Naive B cell (primary cell): Measurements from ENCODE around the gene PACRG. TPM values are rescaled to one million over a fixed set of nuclear protein-coding genes. Genes with fewer than 3 reads are reported as not detected.

Experiments
- ATAC-seq, 2 donors: fragments of 150-1000 bp; cut with Tn5 transposase; 2 replicates each; pipeline ENCODE4 v1.10.0; 2021; ENCODE audit warnings: low read depth in 2 of 2, mild to moderate bottlenecking in 2 of 2, moderate library complexity in 2 of 2
- DNase-seq: peaks from one replicate; pipeline ENCODE4 v3.0.0; 2022
- H3K27ac Mint-ChIP-seq, 6 donors: one replicate each; pipeline ENCODE4 v1.8.0; 2020 to 2022; ENCODE audit warnings: mild to moderate bottlenecking in 6 of 6, mixed read lengths in 6 of 6, moderate library complexity in 5 of 6, inconsistent platforms in 2 of 6
- H3K27me3 Mint-ChIP-seq, 3 donors: one replicate each; pipeline ENCODE4 v1.8.0; 2021 to 2022; ENCODE audit warnings: mixed read lengths in 3 of 3, mild to moderate bottlenecking in 1 of 3
- H3K36me3 Mint-ChIP-seq, 2 donors: one replicate each; pipeline ENCODE4 v1.8.0; 2020 to 2022; ENCODE audit warnings: mixed read lengths in 2 of 2, inconsistent platforms in 1 of 2, mild to moderate bottlenecking in 1 of 2
- H3K4me1 Mint-ChIP-seq, 3 donors: one replicate each; pipeline ENCODE4 v1.8.0; 2020 to 2022; ENCODE audit warnings: mixed read lengths in 3 of 3, inconsistent platforms in 1 of 3, mild to moderate bottlenecking in 1 of 3, moderate library complexity in 1 of 3
- H3K4me3 Mint-ChIP-seq, 8 donors: one replicate each; pipeline ENCODE4 v1.8.0; 2020 to 2022; ENCODE audit warnings: mild to moderate bottlenecking in 8 of 8, mixed read lengths in 8 of 8, moderate library complexity in 8 of 8, inconsistent platforms in 2 of 8
- H3K9me3 Mint-ChIP-seq, 7 donors: one replicate each; pipeline ENCODE4 v1.8.0; 2020 to 2022; ENCODE audit warnings: mixed read lengths in 7 of 7, mild to moderate bottlenecking in 5 of 7, inconsistent platforms in 2 of 7, moderate library complexity in 1 of 7
- polyA plus RNA-seq, 6 donors: library from polyadenylated mRNA; unstranded; fragments of 300-500 nt; fragmentation: Illumina TruSeq; gene quantifications; one replicate each; pipeline ENCODE4 v1.2.3, GENCODE V29; 2021; ENCODE audit warnings: low read depth in 6 of 6

PACRG gene
- polyA plus RNA-seq, 6 donors from 2014 or later, result not detected

DNA sequence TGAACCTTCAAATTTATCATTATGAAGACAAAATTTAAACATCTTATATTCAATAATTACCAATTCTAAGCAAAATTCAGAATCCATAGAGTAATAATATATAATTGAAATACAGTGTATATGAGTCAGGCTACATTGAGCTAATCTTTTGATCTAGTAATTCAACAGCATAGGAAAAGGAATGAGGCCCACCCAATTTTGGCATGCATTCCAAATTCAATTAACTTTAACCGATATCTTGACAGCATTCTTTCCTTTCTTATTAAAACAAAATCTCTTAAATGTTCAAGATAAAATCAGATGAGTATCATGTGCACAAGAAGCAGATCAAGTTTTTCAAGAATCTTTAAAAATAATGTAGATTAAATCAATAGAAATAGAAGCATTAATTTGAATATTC is 553.9 kb downstream of the PACRG start:
- ATAC-seq (no peak), DNase-seq (no peak)
- Mint-ChIP-seq H3K4me1 (no peaks in the 10 kb centered on the region), H3K36me3 (no peaks in the 10 kb centered on the region), H3K27me3 (peaks cover 4 to 17% (median 11%) of the 10 kb centered on the region in 3 donors), H3K9me3 (peaks cover 0 to 5% (median 0%) of the 10 kb centered on the region in 7 donors), H3K27ac (no peak overlapping the region), H3K4me3 (no peak overlapping the region)

DNA sequence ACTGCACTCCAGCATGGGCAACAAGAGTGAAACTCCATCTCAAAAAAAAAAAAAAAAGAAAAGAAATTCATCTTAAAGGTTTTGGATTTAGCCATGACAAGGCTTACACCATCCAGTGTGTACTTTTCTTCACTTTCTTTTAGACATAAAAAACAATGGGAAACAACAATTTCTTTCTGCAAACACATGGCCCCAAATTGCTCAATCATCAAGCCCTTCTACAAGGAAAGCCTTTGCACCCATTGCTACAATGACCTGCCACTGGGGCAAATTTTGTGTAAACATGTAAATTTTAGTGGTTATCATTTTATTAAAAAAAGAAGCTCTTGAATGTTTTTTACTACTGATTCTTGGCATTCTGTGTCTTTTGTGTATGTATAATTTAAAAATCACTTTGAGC is 554.9 kb downstream of the PACRG start:
- Mint-ChIP-seq H3K27me3 (peaks cover 4 to 17% (median 11%) of the 10 kb centered on the region in 3 donors), H3K27ac (no peak overlapping the region), H3K4me1 (no peaks in the 10 kb centered on the region), H3K4me3 (no peak overlapping the region), H3K36me3 (no peaks in the 10 kb centered on the region), H3K9me3 (peaks cover 0 to 5% (median 0%) of the 10 kb centered on the region in 7 donors)
- DNase-seq (no peak), ATAC-seq (no peak)

DNA sequence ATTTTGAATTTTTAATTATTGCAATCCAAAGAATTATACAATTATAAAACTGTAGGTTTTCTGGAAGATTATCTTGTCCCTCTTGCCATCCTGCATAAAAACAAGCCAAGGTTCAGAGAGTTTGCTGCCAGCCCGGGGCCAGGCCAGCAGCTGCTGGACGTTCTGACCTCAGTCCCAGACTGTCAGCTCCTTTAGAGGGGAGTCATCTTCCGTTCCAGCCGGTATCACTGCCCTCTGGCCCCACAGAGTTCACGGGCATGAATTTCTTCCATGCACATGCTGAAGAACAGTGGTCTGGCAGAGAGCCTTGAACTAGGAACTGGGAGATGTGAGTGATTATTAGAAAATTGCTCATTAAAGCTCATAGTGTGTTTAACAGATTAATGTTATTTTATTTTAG is 556.4 kb downstream of the PACRG start:
- Mint-ChIP-seq H3K27ac (peak overlapping the region in 1 of 6 donors; percentile 29), H3K36me3 (no peaks in the 10 kb centered on the region), H3K27me3 (peaks cover 4 to 17% (median 11%) of the 10 kb centered on the region in 3 donors), H3K4me3 (no peak overlapping the region), H3K9me3 (peaks cover 0 to 5% (median 0%) of the 10 kb centered on the region in 7 donors), H3K4me1 (no peaks in the 10 kb centered on the region)
- no peak for ATAC-seq
- DNase-seq, result no peak

DNA sequence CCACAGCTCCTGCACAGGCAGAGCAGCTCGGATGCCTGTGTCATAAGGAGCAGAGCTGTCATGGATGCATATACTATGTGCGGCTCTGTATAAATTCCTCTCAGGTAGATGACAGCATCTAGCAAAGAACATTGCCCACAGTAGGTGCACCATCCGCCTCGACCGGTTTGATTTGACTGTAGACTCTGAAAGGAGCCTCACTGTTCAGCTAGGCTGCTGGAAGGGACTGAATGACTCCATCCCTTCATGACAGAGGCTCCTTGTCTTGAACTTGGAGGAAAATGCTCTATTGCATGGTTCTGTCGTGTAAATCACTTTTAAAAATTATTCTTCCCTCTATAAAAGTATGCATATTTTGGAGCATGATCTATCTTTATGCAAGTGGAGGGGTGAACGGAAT is 557.9 kb downstream of the PACRG start:
- DNase-seq, result no peak
- no peak overlapping the region for H3K4me3 Mint-ChIP-seq
- no peaks in the 10 kb centered on the region for H3K4me1 Mint-ChIP-seq
- H3K27me3 Mint-ChIP-seq, result peaks cover 2 to 6% (median 4%) of the 10 kb centered on the region in 3 donors
- ATAC-seq, result no peak
- H3K9me3 Mint-ChIP-seq, result peaks cover 0 to 4% (median 0%) of the 10 kb centered on the region in 7 donors
- H3K36me3 Mint-ChIP-seq, result no peaks in the 10 kb centered on the region
- no peak overlapping the region for H3K27ac Mint-ChIP-seq

DNA sequence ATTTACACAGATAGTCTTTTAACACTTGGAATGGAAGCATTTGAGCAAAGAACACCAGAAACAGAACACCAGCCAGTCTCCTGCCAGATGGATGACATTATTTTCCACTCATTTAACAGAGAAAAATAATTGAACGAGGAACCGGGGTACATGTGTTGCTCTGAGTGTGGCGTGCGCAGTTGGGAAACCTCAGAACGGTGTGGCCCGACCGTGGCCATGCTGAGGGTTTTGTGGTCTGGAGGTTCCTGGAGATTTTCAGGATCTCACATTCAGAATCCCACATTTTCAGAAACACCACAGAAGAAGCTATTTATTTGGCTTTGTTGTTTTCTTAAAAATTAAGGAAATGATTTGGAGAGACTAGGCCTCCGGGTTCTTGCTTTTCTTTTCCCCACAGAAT is 559.9 kb downstream of the PACRG start:
- DNase-seq (no peak), ATAC-seq (no peak)
- no peaks in the 10 kb centered on the region for H3K4me1 Mint-ChIP-seq
- H3K9me3 Mint-ChIP-seq, result no peaks in the 10 kb centered on the region
- H3K36me3 Mint-ChIP-seq, result no peaks in the 10 kb centered on the region
- no peak overlapping the region for H3K27ac Mint-ChIP-seq
- peaks cover 0 to 8% (median 0%) of the 10 kb centered on the region in 3 donors for H3K27me3 Mint-ChIP-seq
- no peak overlapping the region for H3K4me3 Mint-ChIP-seq

DNA sequence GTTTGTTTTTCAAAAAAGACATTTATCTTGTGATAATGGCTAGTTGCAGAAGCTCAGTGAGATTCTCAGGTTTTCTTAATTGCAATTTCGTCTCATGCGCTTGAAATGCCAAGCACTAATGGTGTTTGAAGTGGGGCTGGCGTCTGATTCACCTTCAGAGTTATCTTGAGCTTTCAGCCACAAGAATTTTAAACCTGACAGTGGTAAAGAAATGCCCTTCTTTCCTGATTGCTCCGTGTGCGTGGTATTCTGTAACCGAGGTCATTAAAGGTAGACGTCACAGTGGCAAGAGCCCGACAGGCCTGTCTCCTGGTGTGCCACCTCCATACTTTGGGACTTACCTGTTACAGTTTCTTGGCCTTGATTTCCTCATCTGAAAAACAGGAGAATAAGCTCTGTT is 560.3 kb downstream of the PACRG start:
- Mint-ChIP-seq H3K9me3 (no peaks in the 10 kb centered on the region), H3K36me3 (no peaks in the 10 kb centered on the region), H3K4me3 (no peak overlapping the region), H3K27ac (no peak overlapping the region), H3K27me3 (peaks cover 0 to 8% (median 0%) of the 10 kb centered on the region in 3 donors), H3K4me1 (no peaks in the 10 kb centered on the region)
- no peak for DNase-seq
- no peak for ATAC-seq

DNA sequence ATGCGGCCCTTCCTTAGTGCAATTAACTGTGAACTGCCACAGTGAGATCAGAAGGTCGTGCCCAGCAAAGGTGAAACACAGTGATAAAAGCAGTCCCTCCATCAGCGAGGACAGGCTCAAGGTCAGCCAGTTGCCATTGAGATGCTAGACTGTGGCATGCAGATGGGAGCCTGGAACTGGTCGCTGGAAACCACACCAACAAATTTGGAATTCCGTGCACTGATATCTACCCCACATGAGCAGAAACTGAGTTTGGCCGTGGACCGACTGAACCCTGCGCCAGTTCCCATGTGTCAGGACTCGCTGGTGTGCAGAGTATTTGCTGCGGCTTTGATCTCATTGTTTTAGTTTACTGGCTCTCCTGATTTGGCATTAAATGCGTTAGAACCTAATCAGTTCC is 561.1 kb downstream of the PACRG start:
- Mint-ChIP-seq H3K9me3 (no peaks in the 10 kb centered on the region), H3K27ac (no peak overlapping the region), H3K27me3 (peaks cover 0 to 8% (median 0%) of the 10 kb centered on the region in 3 donors), H3K4me3 (no peak overlapping the region), H3K36me3 (no peaks in the 10 kb centered on the region), H3K4me1 (no peaks in the 10 kb centered on the region)
- no peak for ATAC-seq
- no peak for DNase-seq

DNA sequence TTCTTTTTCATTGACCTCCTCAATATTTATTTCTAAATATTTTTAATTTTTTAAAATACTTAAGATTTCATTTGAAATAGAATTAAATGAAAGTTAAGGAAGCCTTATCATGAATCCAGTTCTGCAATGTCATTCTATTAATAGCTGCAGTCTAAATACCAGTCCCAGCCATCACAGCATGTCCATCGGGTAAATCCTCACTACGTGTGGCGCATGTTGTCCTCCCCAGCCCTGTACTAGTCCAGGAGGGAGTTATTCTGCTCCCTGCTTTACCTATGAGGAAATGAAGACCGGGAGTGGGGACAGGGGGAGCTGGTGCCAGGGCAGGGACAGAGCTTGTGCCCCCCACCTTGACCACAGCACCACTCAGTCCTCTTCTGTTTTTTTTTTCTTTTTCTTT is 561.7 kb downstream of the PACRG start:
- Mint-ChIP-seq H3K4me1 (no peaks in the 10 kb centered on the region), H3K4me3 (no peak overlapping the region), H3K9me3 (no peaks in the 10 kb centered on the region), H3K27ac (no peak overlapping the region), H3K27me3 (peaks cover 0 to 8% (median 0%) of the 10 kb centered on the region in 3 donors), H3K36me3 (no peaks in the 10 kb centered on the region)
- DNase-seq (no peak), ATAC-seq (no peak)

DNA sequence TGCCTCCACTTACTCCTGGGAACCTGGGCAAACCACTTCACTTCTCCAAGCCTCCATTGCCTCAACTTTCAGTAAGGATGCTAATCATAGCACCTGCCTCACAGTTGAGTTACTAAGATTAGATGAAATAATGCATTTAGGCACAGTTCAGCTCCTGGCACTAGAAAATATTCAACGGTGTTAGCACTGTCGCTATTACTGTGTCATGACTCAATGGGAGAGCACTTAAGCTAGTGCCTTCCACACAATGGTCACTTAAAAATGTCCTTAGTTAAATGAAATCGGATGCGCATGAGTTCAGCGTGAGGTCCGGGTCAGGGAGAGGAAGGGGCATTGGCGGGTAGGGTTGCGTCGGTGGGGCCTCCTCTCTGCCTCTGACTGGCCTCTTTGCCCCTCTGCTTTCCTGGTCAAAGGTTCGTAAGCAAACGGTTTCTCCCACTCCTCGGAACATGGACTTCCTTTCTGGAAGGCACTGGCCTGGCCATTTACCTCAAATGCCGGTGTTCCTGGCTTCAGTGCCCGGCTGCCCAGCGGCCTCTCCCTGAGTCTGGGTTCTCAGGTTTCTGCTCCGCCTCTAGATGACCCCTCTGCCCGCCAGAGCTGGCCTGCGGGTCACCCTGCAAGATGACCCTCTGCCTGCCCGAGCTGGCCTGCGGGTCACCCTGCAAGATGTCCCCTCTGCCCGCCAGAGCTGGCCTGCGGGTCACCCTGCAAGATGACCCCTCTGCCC is 562.9 kb downstream of the PACRG start:
- H3K4me3 Mint-ChIP-seq, result no peak overlapping the region
- ATAC-seq, result no peak
- H3K36me3 Mint-ChIP-seq, result no peaks in the 10 kb centered on the region
- no peak for DNase-seq
- H3K27ac Mint-ChIP-seq, result no peak overlapping the region
- H3K4me1 Mint-ChIP-seq, result no peaks in the 10 kb centered on the region
- H3K27me3 Mint-ChIP-seq, result peaks cover 0 to 8% (median 0%) of the 10 kb centered on the region in 3 donors
- no peaks in the 10 kb centered on the region for H3K9me3 Mint-ChIP-seq

DNA sequence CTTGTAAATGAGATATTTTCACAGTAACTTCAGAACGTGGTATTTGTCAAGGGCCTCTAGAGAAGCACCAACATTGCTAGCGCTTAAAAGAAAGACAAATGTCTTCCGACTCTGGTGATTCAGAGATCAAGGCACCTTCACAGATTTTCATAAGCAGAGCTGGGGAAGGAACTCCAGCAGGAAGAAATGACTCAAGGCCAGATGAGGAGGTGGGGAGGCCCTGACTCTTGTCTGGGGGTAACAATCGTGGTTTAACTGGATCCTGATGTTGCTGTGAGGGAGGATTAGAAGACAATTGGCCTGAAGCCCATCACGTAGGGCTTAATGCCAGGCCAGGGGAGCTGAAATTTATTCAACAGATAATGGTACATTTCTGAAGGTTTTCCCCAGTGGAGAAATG is 563.8 kb downstream of the PACRG start:
- DNase-seq (no peak), ATAC-seq (no peak)
- H3K36me3 Mint-ChIP-seq, result no peaks in the 10 kb centered on the region
- H3K27me3 Mint-ChIP-seq, result peaks cover 0 to 8% (median 0%) of the 10 kb centered on the region in 3 donors
- no peaks in the 10 kb centered on the region for H3K4me1 Mint-ChIP-seq
- H3K9me3 Mint-ChIP-seq, result no peaks in the 10 kb centered on the region
- no peak overlapping the region for H3K27ac Mint-ChIP-seq
- no peak overlapping the region for H3K4me3 Mint-ChIP-seq

DNA sequence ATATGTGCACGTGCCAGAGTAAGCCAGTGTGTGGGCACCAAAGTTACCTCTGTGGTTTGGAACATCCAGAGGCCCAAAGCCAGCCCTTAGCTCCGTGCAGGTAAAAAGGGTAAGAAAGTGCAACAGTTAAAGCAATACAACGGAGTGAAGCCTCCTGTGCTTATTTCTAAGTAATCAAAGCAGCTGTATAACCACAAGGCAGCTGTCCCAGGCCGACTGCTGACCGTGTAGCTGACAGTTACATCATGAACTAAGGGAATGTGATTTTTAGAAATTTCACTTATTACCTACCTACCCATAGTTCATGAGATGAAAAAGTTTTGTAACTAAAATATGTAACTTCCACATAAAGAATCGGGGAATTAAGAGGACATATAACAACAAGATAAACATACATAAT is 565.5 kb downstream of the PACRG start:
- no peak for DNase-seq
- no peak for ATAC-seq
- no peak overlapping the region for H3K4me3 Mint-ChIP-seq
- H3K9me3 Mint-ChIP-seq, result no peaks in the 10 kb centered on the region
- no peaks in the 10 kb centered on the region for H3K36me3 Mint-ChIP-seq
- H3K27ac Mint-ChIP-seq, result no peak overlapping the region
- no peaks in the 10 kb centered on the region for H3K4me1 Mint-ChIP-seq
- peaks cover 0 to 8% (median 0%) of the 10 kb centered on the region in 3 donors for H3K27me3 Mint-ChIP-seq

DNA sequence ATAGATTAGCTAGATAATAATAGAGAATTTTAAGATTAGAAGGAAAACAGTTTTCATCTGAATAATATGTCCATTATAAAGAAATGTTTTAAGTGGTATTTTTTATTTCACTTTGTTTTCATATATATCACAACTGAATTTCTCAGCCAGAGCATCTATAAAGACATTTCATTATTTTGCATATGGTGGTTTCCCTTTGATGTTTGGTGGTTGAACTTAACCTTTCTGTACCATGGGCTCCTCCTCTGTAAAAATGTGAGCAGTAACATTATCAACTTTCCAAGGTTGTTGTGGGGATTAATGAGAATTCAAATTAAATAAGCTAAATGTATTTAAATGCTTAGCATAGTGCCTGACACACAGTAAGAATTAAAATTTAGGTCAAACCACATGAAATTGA is 567.0 kb downstream of the PACRG start:
- H3K36me3 Mint-ChIP-seq, result no peaks in the 10 kb centered on the region
- H3K27me3 Mint-ChIP-seq, result peaks cover 0 to 18% (median 5%) of the 10 kb centered on the region in 3 donors
- H3K4me1 Mint-ChIP-seq, result no peaks in the 10 kb centered on the region
- ATAC-seq (no peak), DNase-seq (no peak)
- H3K9me3 Mint-ChIP-seq, result no peaks in the 10 kb centered on the region
- no peak overlapping the region for H3K27ac Mint-ChIP-seq
- H3K4me3 Mint-ChIP-seq, result no peak overlapping the region

DNA sequence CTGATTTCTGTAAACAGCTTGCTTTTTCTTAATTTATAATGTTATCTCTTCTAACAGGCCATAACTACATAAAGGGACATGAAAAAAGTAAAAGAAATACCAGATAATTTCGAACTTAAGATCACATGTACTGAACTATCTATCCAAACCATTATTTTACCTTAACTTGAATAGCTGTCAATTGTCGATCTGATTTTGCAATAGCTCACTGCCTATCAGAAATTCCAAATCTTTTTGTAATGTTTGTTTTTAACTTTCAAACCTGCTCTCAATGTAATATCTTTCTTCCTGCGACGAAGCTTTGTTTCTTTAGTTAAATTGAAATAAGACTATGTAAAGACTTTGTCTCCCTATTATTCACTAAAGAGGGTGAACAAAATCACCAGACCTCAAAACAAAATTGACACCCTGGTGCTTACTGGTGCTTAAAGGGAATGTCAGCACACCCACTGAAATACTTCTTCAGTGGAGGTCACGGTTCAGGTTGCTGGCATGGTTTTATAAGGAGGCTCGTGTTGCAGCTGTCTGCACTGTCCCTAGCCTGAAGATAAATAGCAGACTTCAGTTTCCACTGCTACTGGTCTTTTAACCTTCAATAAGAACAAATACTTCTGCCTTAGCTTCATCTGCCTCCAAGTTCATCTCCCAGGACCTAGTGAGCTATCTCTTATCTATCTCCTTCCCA is 569.2 kb downstream of the PACRG start:
- peaks cover 0 to 11% (median 5%) of the 10 kb centered on the region in 3 donors for H3K27me3 Mint-ChIP-seq
- peak overlapping the region in 1 of 8 donors; percentile 67 for H3K4me3 Mint-ChIP-seq
- no peaks in the 10 kb centered on the region for H3K9me3 Mint-ChIP-seq
- no peaks in the 10 kb centered on the region for H3K4me1 Mint-ChIP-seq
- no peak for ATAC-seq
- no peaks in the 10 kb centered on the region for H3K36me3 Mint-ChIP-seq
- H3K27ac Mint-ChIP-seq, result no peak overlapping the region
- no peak for DNase-seq

DNA sequence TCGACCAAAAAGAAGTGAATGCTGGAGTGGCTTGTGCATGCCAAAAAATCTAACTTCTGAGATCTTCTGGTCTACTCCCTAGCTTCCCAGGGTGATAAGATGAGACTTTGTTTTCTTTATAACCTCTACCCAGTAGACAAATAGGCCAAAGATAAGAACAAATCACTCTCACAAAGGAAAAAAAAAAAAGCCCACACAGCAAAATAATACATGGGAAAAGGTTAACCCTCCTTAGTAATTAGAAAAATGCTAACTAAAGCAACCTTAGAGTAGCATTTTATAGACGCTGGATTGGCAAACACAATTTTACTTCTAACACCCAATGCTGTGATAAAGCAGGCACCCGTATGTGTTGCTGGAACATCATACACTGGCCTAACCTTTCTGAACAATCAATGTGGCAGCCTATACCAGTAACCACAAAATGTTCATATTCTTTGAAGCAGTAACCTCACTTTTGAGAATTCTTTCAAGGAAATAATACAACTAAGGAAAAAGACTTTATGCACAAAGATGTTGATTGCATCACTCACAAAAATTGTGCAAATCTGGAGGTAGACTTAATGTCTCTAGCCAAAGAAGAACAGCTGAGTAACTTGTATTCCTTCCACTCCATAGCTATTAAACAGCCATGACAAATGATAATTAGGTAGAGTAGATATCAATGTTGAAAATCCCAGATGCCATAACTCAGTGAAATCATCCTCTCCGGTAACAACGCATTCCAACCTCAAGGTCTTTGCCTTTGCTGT is 570.5 kb downstream of the PACRG start:
- Mint-ChIP-seq H3K4me3 (no peak overlapping the region), H3K9me3 (no peaks in the 10 kb centered on the region), H3K27ac (no peak overlapping the region), H3K36me3 (no peaks in the 10 kb centered on the region), H3K4me1 (no peaks in the 10 kb centered on the region), H3K27me3 (peaks cover 0 to 10% (median 5%) of the 10 kb centered on the region in 3 donors)
- ATAC-seq, result no peak
- no peak for DNase-seq
